OCI-LY7 (cell line): ENCODE measurements around the gene LTBP4. TPM values are rescaled to one million over a fixed set of nuclear protein-coding genes. Genes with fewer than 3 reads are reported as not detected.

Source experiments
- BruUV-seq: library from RNA; stranded (reverse); fragments of 400-500 nt; replicated peaks from 2 replicates; lab custom pipeline; 2021; lab: Mats Ljungman, UMichigan
- CTCF ChIA-PET: fragments of 300-600 bp; sonication (Branson Sonifier 250); formaldehyde crosslinking; loops from one replicate; lab custom pipeline; 2022; ENCODE audit warnings: antibody characterized with exemption; ENCODE audit not compliant: unreplicated experiment; lab: Charles Lee
- POLR2A ChIA-PET: fragments of 300-600 bp; sonication (Branson Sonifier 250); formaldehyde crosslinking; loops from one replicate; lab custom pipeline; 2022; ENCODE audit warnings: antibody characterized with exemption; lab: Charles Lee
- DNase-seq: peaks from one replicate; pipeline ENCODE4 v3.0.0-alpha.2; 2015; ENCODE audit warnings: low spot score
- H2AFZ ChIP-seq: fragments of 200-600 bp; sonication (generic), shearing (Covaris generic); 2 replicates; pipeline ENCODE4 v1.6.1; 2014; ENCODE audit warnings: mild to moderate bottlenecking, antibody characterized with exemption, low read length, moderate library complexity
- H3K27ac ChIP-seq: fragments of 200-600 bp; sonication (generic); 2 replicates; pipeline ENCODE4 v1.5.1; 2014; ENCODE audit warnings: mixed run types, low read depth, mild to moderate bottlenecking, moderate library complexity, low read length, inconsistent platforms; ENCODE audit not compliant: poor library complexity, severe bottlenecking
- H3K36me3 ChIP-seq: fragments of 200-600 bp; sonication (generic); 2 replicates; pipeline ENCODE4 v1.6.1; 2014; ENCODE audit warnings: mild to moderate bottlenecking, antibody characterized with exemption, low read length, moderate library complexity, mixed read lengths; ENCODE audit not compliant: insufficient read depth
- H3K4me1 ChIP-seq: fragments of 200-600 bp; sonication (generic); 2 replicates; pipeline ENCODE4 v1.5.1; 2014; ENCODE audit warnings: mild to moderate bottlenecking, low read length; ENCODE audit not compliant: insufficient read depth, poor library complexity, severe bottlenecking
- H3K4me2 ChIP-seq: fragments of 200-600 bp; sonication (generic); 2 replicates; pipeline ENCODE4 v1.6.1; 2014; ENCODE audit warnings: mild to moderate bottlenecking, low read length
- H3K4me3 ChIP-seq: fragments of 200-600 bp; sonication (generic); 2 replicates; pipeline ENCODE4 v1.5.1; 2014; ENCODE audit warnings: mild to moderate bottlenecking, low read depth, low read length; ENCODE audit not compliant: poor library complexity, severe bottlenecking
- H3K79me2 ChIP-seq: fragments of 200-600 bp; sonication (generic); 2 replicates; pipeline ENCODE4 v1.6.1; 2016; ENCODE audit warnings: low read depth, mild to moderate bottlenecking, low read length, moderate library complexity, mixed read lengths; ENCODE audit not compliant: insufficient read depth
- H3K9me2 ChIP-seq: fragments of 200-600 bp; sonication (generic); 2 replicates; pipeline ENCODE4 v1.6.1; 2016; ENCODE audit warnings: mild to moderate bottlenecking, low read length, mixed read lengths; ENCODE audit not compliant: insufficient read depth
- H3K9me3 ChIP-seq: fragments of 200-600 bp; sonication (generic); 2 replicates; pipeline ENCODE4 v1.6.1; 2014; ENCODE audit warnings: mild to moderate bottlenecking, mixed run types, low read length, mixed read lengths
- H4K20me1 ChIP-seq: fragments of 200-600 bp; sonication (generic); 2 replicates; pipeline ENCODE4 v1.6.1; 2014; ENCODE audit warnings: mild to moderate bottlenecking, antibody characterized with exemption, low read length, moderate library complexity, mixed read lengths; ENCODE audit not compliant: insufficient read depth
- CTCF ChIP-seq: fragments of 200-600 bp; sonication (generic); conservative IDR thresholded peaks from 2 replicates; pipeline ENCODE4 v1.5.1; 2014; ENCODE audit warnings: mild to moderate bottlenecking, antibody characterized with exemption, low read length, moderate library complexity, mixed read lengths
- EZH2phosphoT487 ChIP-seq: fragments of 200-600 bp; sonication (generic); IDR thresholded peaks from 2 replicates; pipeline ENCODE4 v1.6.1; 2018; ENCODE audit warnings: low read depth, borderline replicate concordance, mild to moderate bottlenecking, mixed run types, antibody characterized with exemption, low read length, moderate library complexity, mixed read lengths
- intact Hi-C: fragments of 100-400 bp; cut with micrococcal nuclease; formaldehyde crosslinking; loops from one replicate; pipeline ENCODE4 v1.10.0; 2022; ENCODE audit not compliant: unreplicated experiment
- total RNA-seq, 2 experiments: library from RNA; depleted of rRNA in 1 of 2; stranded (reverse); fragments of >200 nt in 1 of 2; shearing (Covaris generic) in 1 of 2; gene quantifications; 2 replicates each; pipeline ENCODE4 v1.2.3, GENCODE V29; 2014 to 2022

The LTBP4 gene
- total RNA-seq, 2 experiments from 2014 or later = 44.5 to 108 TPM

DNA sequence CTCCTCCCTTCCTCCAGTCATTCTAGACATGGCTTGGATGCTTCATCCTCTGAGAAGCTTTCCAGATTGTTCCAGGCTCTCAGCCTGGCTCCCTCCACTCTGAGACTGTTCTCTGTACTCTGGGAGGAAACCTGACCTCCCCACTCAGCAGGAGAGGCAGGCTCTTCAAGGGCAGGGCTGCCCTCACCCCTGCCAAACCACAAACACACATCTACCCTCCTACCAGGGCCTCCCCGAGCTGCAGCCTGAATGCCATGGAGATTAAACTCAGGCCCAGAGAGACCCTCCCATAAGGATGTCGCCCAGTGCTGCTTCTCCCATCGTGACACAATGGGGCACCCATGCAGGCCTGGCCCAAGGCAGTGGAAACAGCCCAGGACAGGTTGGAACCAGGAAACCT, 73.1 kb downstream of the LTBP4 start:
- Histone ChIP-seq H3K4me2 (no peak overlapping the region), H3K27ac (no peak overlapping the region), H3K4me3 (no peak overlapping the region), H4K20me1 (no peaks in the 10 kb centered on the region), H3K4me1 (no peaks in the 10 kb centered on the region), H3K36me3 (0 out of 2 replicates have a peak, but pooled peaks cover 10% of the 10 kb centered on the region), H3K9me2 (no peaks in the 10 kb centered on the region), H3K79me2 (no peaks in the 10 kb centered on the region), H2AFZ (no peak overlapping the region), H3K9me3 (no peaks in the 10 kb centered on the region)
- ChIA-PET CTCF (no interaction called here), POLR2A (no interaction called here)
- intact Hi-C loops = no loop called here
- no TSS peak for BruUV-seq
- TF ChIP-seq EZH2phosphoT487 (no peak), CTCF (no peak)
- no peak for DNase-seq

- POLR2A ChIA-PET = no interaction called here
Observed at GRCh38 chr19:40677156-40677555, 76.0 kb downstream of the LTBP4 start.

More at GRCh38 chr19:40677156-40677555, 76.0 kb downstream of the LTBP4 start:
- CTCF ChIA-PET = no interaction called here
- no peak for DNase-seq
- H3K36me3 ChIP-seq = 0 out of 2 replicates have a peak, but pooled peaks cover 2% of the 10 kb centered on the region
- H3K4me1 ChIP-seq = no peaks in the 10 kb centered on the region
- H3K4me2 ChIP-seq = no peak overlapping the region
- intact Hi-C loops = no loop called here
- BruUV-seq = no TSS peak
- H3K9me2 ChIP-seq = no peaks in the 10 kb centered on the region
- no peaks in the 10 kb centered on the region for H3K79me2 ChIP-seq
- no peak overlapping the region for H3K27ac ChIP-seq
- no peaks in the 10 kb centered on the region for H4K20me1 ChIP-seq
- H3K9me3 ChIP-seq = no peaks in the 10 kb centered on the region
- no peak overlapping the region for H3K4me3 ChIP-seq
- TF ChIP-seq EZH2phosphoT487 (no peak), CTCF (no peak)
- H2AFZ ChIP-seq = no peak overlapping the region

Other genes starting within 250 kb of the LTBP4 start
- not detected in 2 replicates for gene HIPK4, start 211.2 kb upstream of the LTBP4 start, total RNA-seq (2014; rRNA removed; shearing (Covaris generic))
- gene HIPK4, start 211.2 kb upstream of the LTBP4 start, total RNA-seq (2022) = not detected in 2 replicates
- gene PRX, start 188.0 kb upstream of the LTBP4 start, total RNA-seq (2014; rRNA removed; shearing (Covaris generic)) = 1.8 and 2.2 TPM in 2 replicates
- gene PRX, start 188.0 kb upstream of the LTBP4 start, total RNA-seq (2022) = 4.0 and 4.9 TPM in 2 replicates
- gene SERTAD1, start 175.4 kb upstream of the LTBP4 start, total RNA-seq (2014; rRNA removed; shearing (Covaris generic)) = 5.0 and 5.7 TPM in 2 replicates
- gene SERTAD1, start 175.4 kb upstream of the LTBP4 start, total RNA-seq (2022) = 5.5 and 6.1 TPM in 2 replicates
- gene SERTAD3, start 157.0 kb upstream of the LTBP4 start, total RNA-seq (2014; rRNA removed; shearing (Covaris generic)) = 12.2 and 15.7 TPM in 2 replicates
- 18.6 and 21.3 TPM in 2 replicates for gene SERTAD3, start 157.0 kb upstream of the LTBP4 start, total RNA-seq (2022)
- gene BLVRB, start 135.6 kb upstream of the LTBP4 start, total RNA-seq (2014; rRNA removed; shearing (Covaris generic)) = 46.0 and 48.5 TPM in 2 replicates
- gene BLVRB, start 135.6 kb upstream of the LTBP4 start, total RNA-seq (2022) = 40.3 and 45.0 TPM in 2 replicates
- gene SPTBN4, start 134.4 kb upstream of the LTBP4 start, total RNA-seq (2014; rRNA removed; shearing (Covaris generic)) = 2.2 and 6.3 TPM in 2 replicates
- 3.3 and 4.1 TPM in 2 replicates for gene SPTBN4, start 134.4 kb upstream of the LTBP4 start, total RNA-seq (2022)
- 42.0 and 49.4 TPM in 2 replicates for gene SHKBP1, start 24.5 kb upstream of the LTBP4 start, total RNA-seq (2014; rRNA removed; shearing (Covaris generic))
- 115 and 130 TPM in 2 replicates for gene SHKBP1, start 24.5 kb upstream of the LTBP4 start, total RNA-seq (2022)
- gene NUMBL, start 89.3 kb downstream of the LTBP4 start, total RNA-seq (2014; rRNA removed; shearing (Covaris generic)) = 4.1 and 4.9 TPM in 2 replicates
- 7.1 and 8.9 TPM in 2 replicates for gene NUMBL, start 89.3 kb downstream of the LTBP4 start, total RNA-seq (2022)
- 34.9 and 39.3 TPM in 2 replicates for gene COQ8B, start 115.5 kb downstream of the LTBP4 start, total RNA-seq (2014; rRNA removed; shearing (Covaris generic))
- gene COQ8B, start 115.5 kb downstream of the LTBP4 start, total RNA-seq (2022) = 32.5 and 34.6 TPM in 2 replicates
- gene ITPKC, start 115.7 kb downstream of the LTBP4 start, total RNA-seq (2014; rRNA removed; shearing (Covaris generic)) = 4.0 and 6.5 TPM in 2 replicates
- gene ITPKC, start 115.7 kb downstream of the LTBP4 start, total RNA-seq (2022) = 5.2 and 5.5 TPM in 2 replicates
- gene ACTMAP, start 149.1 kb downstream of the LTBP4 start, total RNA-seq (2014; rRNA removed; shearing (Covaris generic)) = 3.3 and 5.0 TPM in 2 replicates
- 52.1 and 54.8 TPM in 2 replicates for gene ACTMAP, start 149.1 kb downstream of the LTBP4 start, total RNA-seq (2022)
- 315 and 328 TPM in 2 replicates for gene SNRPA, start 149.8 kb downstream of the LTBP4 start, total RNA-seq (2014; rRNA removed; shearing (Covaris generic))
- gene SNRPA, start 149.8 kb downstream of the LTBP4 start, total RNA-seq (2022) = 214 and 244 TPM in 2 replicates
- gene MIA, start 174.2 kb downstream of the LTBP4 start, total RNA-seq (2014; rRNA removed; shearing (Covaris generic)) = not detected in 2 replicates
- gene MIA, start 174.2 kb downstream of the LTBP4 start, total RNA-seq (2022) = not detected in 2 replicates
- 32.2 and 37.1 TPM in 2 replicates for gene RAB4B, start 176.9 kb downstream of the LTBP4 start, total RNA-seq (2014; rRNA removed; shearing (Covaris generic))
- 51.3 and 56.3 TPM in 2 replicates for gene RAB4B, start 176.9 kb downstream of the LTBP4 start, total RNA-seq (2022)
- 76.1 and 81.6 TPM in 2 replicates for gene EGLN2, start 197.8 kb downstream of the LTBP4 start, total RNA-seq (2014; rRNA removed; shearing (Covaris generic))
- gene EGLN2, start 197.8 kb downstream of the LTBP4 start, total RNA-seq (2022) = 87.9 and 90.8 TPM in 2 replicates
- gene CYP2A6, start 249.1 kb downstream of the LTBP4 start, total RNA-seq (2014; rRNA removed; shearing (Covaris generic)) = not detected in 2 replicates
- not detected in 2 replicates for gene CYP2A6, start 249.1 kb downstream of the LTBP4 start, total RNA-seq (2022)